Chondrocyte (in vitro differentiated cells): ENCODE results near the gene ATG4A. TPM values are rescaled to one million over a fixed set of nuclear protein-coding genes. Genes with fewer than 3 reads are reported as not detected.

Experiments used
- DNase-seq: peaks from one replicate; pipeline ENCODE4 v3.0.0; 2021; ENCODE audit warnings: mixed read lengths, low spot score
- H3K27ac Mint-ChIP-seq: one replicate; pipeline ENCODE4 v1.8.0; 2021; ENCODE audit warnings: mild to moderate bottlenecking, moderate library complexity, mixed read lengths; ENCODE audit not compliant: unreplicated experiment
- H3K27me3 Mint-ChIP-seq: 2 replicates; pipeline ENCODE4 v1.8.0; 2021; ENCODE audit warnings: low read depth, mixed read lengths
- H3K36me3 Mint-ChIP-seq: 2 replicates; pipeline ENCODE4 v1.8.0; 2021; ENCODE audit warnings: low read depth, mixed read lengths
- H3K4me1 Mint-ChIP-seq: 2 replicates; pipeline ENCODE4 v1.8.0; 2021; ENCODE audit warnings: low read depth, mild to moderate bottlenecking, mixed read lengths
- H3K4me3 Mint-ChIP-seq: one replicate; pipeline ENCODE4 v1.8.0; 2021; ENCODE audit warnings: mild to moderate bottlenecking, moderate library complexity, mixed read lengths; ENCODE audit not compliant: unreplicated experiment
- H3K9me3 Mint-ChIP-seq: 2 replicates; pipeline ENCODE4 v1.8.0; 2021; ENCODE audit warnings: low read depth, mixed read lengths
- CTCF ChIP-seq: fragments of 200-600 bp; sonication (generic); IDR thresholded peaks from 2 replicates; pipeline ENCODE4 v1.5.0; 2021; ENCODE audit warnings: antibody characterized with exemption, mild to moderate bottlenecking, moderate library complexity
- total RNA-seq: library from RNA; stranded (reverse); gene quantifications from 3 replicates; pipeline ENCODE4 v1.2.1, GENCODE V29; 2021

The ATG4A gene
- total RNA-seq, 1 donor from 2014 or later, result 14.8 TPM

- no peaks in the 10 kb centered on the region for H3K9me3 Mint-ChIP-seq
- TF ChIP-seq CTCF, result no peak
- no peak overlapping the region for H3K27ac Mint-ChIP-seq
- H3K36me3 Mint-ChIP-seq, result peaks cover 16% of the 10 kb centered on the region
- H3K27me3 Mint-ChIP-seq, result no peaks in the 10 kb centered on the region
- H3K4me3 Mint-ChIP-seq, result no peak overlapping the region
- peaks cover 18% of the 10 kb centered on the region for H3K4me1 Mint-ChIP-seq
- no peak for DNase-seq
Observed at GRCh38 chrX:108127152-108127551, 35.6 kb downstream of the ATG4A start.

- H3K4me1 Mint-ChIP-seq, result no peaks in the 10 kb centered on the region
- H3K9me3 Mint-ChIP-seq, result no peaks in the 10 kb centered on the region
- no peak overlapping the region for H3K27ac Mint-ChIP-seq
- no peak for TF ChIP-seq CTCF
- H3K4me3 Mint-ChIP-seq, result no peak overlapping the region
- DNase-seq, result no peak
- no peaks in the 10 kb centered on the region for H3K27me3 Mint-ChIP-seq
- peaks cover 32% of the 10 kb centered on the region for H3K36me3 Mint-ChIP-seq
Observed at GRCh38 chrX:108130889-108131288, 39.3 kb downstream of the ATG4A start.

- Mint-ChIP-seq H3K4me1 (no peaks in the 10 kb centered on the region), H3K9me3 (no peaks in the 10 kb centered on the region), H3K4me3 (no peak overlapping the region), H3K27ac (no peak overlapping the region), H3K36me3 (peaks cover 31% of the 10 kb centered on the region), H3K27me3 (no peaks in the 10 kb centered on the region)
- no peak for DNase-seq
- no peak for TF ChIP-seq CTCF
Observed at GRCh38 chrX:108131471-108131870, 39.9 kb downstream of the ATG4A start.

GRCh38 chrX:108132034-108132433 is 40.5 kb downstream of the ATG4A start:
- TF ChIP-seq CTCF, result no peak
- H3K36me3 Mint-ChIP-seq, result peaks cover 30% of the 10 kb centered on the region
- no peaks in the 10 kb centered on the region for H3K9me3 Mint-ChIP-seq
- no peaks in the 10 kb centered on the region for H3K4me1 Mint-ChIP-seq
- no peak for DNase-seq
- H3K4me3 Mint-ChIP-seq, result no peak overlapping the region
- H3K27ac Mint-ChIP-seq, result no peak overlapping the region
- H3K27me3 Mint-ChIP-seq, result no peaks in the 10 kb centered on the region

GRCh38 chrX:108132876-108133275 is 41.3 kb downstream of the ATG4A start:
- Mint-ChIP-seq H3K27ac (no peak overlapping the region), H3K4me1 (no peaks in the 10 kb centered on the region), H3K4me3 (no peak overlapping the region), H3K9me3 (no peaks in the 10 kb centered on the region), H3K27me3 (no peaks in the 10 kb centered on the region), H3K36me3 (peaks cover 34% of the 10 kb centered on the region)
- TF ChIP-seq CTCF, result no peak
- DNase-seq, result no peak
